Natural killer cell (primary cell): Measurements from ENCODE around the gene CACNA2D4. TPM values are rescaled to one million over a fixed set of nuclear protein-coding genes. Genes with fewer than 3 reads are reported as not detected.

ENCODE experiments used
- ATAC-seq, 3 donors: fragments of 150-1000 bp in 2 of 3; fragments of 200-7000 bp in 1 of 3; cut with Tn5 transposase; 1 replicate in 1 of 3; 2 replicates in 2 of 3; pipeline ENCODE4 v1.10.0; 2021; ENCODE audit warnings: mild to moderate bottlenecking in 2 of 3, moderate library complexity in 2 of 3
- DNase-seq, 2 donors: peaks; one replicate each; pipeline versions ENCODE4 v3.0.0 to v3.0.0-alpha.2; 2013 to 2021; ENCODE audit warnings: mixed read lengths in 1 of 2
- H3K27ac ChIP-seq: one replicate; pipeline ENCODE4 v1.5.1; 2013; ENCODE audit warnings: mild to moderate bottlenecking, low read length
- H3K27me3 ChIP-seq: one replicate; pipeline ENCODE4 v1.6.1; 2013; ENCODE audit warnings: low read length; ENCODE audit not compliant: control insufficient read depth, insufficient read depth
- H3K36me3 ChIP-seq: one replicate; pipeline ENCODE4 v1.6.1; 2013; ENCODE audit warnings: low read length; ENCODE audit not compliant: control insufficient read depth, insufficient read depth
- H3K4me1 ChIP-seq: one replicate; pipeline ENCODE4 v1.6.1; 2013; ENCODE audit warnings: low read length; ENCODE audit not compliant: control insufficient read depth, insufficient read depth
- H3K4me3 ChIP-seq: one replicate; pipeline ENCODE4 v1.5.1; 2013; ENCODE audit warnings: low read length
- H3K9me3 ChIP-seq: one replicate; pipeline ENCODE4 v1.6.1; 2013; ENCODE audit warnings: low read length; ENCODE audit not compliant: control insufficient read depth, insufficient read depth
- H3K27ac Mint-ChIP-seq, 2 donors: one replicate each; pipeline ENCODE4 v1.8.0; 2022; ENCODE audit warnings: mild to moderate bottlenecking in 2 of 2, mixed read lengths in 2 of 2, moderate library complexity in 1 of 2
- H3K27me3 Mint-ChIP-seq, 2 donors: one replicate each; pipeline ENCODE4 v1.8.0; 2022; ENCODE audit warnings: low read depth in 2 of 2, mixed read lengths in 2 of 2
- H3K36me3 Mint-ChIP-seq: one replicate; pipeline ENCODE4 v1.8.0; 2022; ENCODE audit warnings: mixed read lengths
- H3K4me1 Mint-ChIP-seq, 2 donors: one replicate each; pipeline ENCODE4 v1.8.0; 2022; ENCODE audit warnings: mixed read lengths in 2 of 2
- H3K4me3 Mint-ChIP-seq: one replicate; pipeline ENCODE4 v1.8.0; 2022; ENCODE audit warnings: mild to moderate bottlenecking, moderate library complexity, mixed read lengths
- H3K9me3 Mint-ChIP-seq, 2 donors: one replicate each; pipeline ENCODE4 v1.8.0; 2022; ENCODE audit warnings: mixed read lengths in 2 of 2
- CTCF ChIP-seq: fragments of 200-600 bp; IDR thresholded peaks from one replicate; pipeline ENCODE4 v1.8.0; 2022; ENCODE audit warnings: antibody characterized with exemption
- WGBS: methylation state at CpG from one replicate; pipeline ENCODE4 v1.1.7; 2013; ENCODE audit warnings: missing lambda C conversion rate; ENCODE audit not compliant: insufficient coverage; 5-methylcytosine and 5-hydroxymethylcytosine counted together
- intact Hi-C: fragments of 100-400 bp; cut with micrococcal nuclease; formaldehyde crosslinking; loops from one replicate; pipeline ENCODE4 v1.14.2; 2022
- total RNA-seq, 4 donors: library from RNA; stranded (reverse); fragments of 120-200 nt in 1 of 4; gene quantifications; one replicate each; pipeline versions ENCODE4 v1.2.3 to v1.2.4, GENCODE V29; 2013 to 2022

Gene CACNA2D4
- total RNA-seq, 3 donors from 2014 or later (not counting 1 experiment from before 2014, with no cell fraction given): 26.5 to 49.6 (median 34.9) TPM

- Mint-ChIP-seq H3K9me3 (no peaks in the 10 kb centered on the region), H3K27me3 (peaks cover 17 to 18% of the 10 kb centered on the region in 2 donors), H3K4me3 (no peak overlapping the region), H3K27ac (no peak overlapping the region), H3K4me1 (peaks cover 0 to 4% of the 10 kb centered on the region in 2 donors), H3K36me3 (no peaks in the 10 kb centered on the region)
- no peak for TF ChIP-seq CTCF
- H3K36me3 ChIP-seq: no peaks in the 10 kb centered on the region
- H3K4me3 ChIP-seq: no peak overlapping the region
- no peaks in the 10 kb centered on the region for H3K9me3 ChIP-seq
- H3K4me1 ChIP-seq: no peaks in the 10 kb centered on the region
- no peak for DNase-seq
- no peak for ATAC-seq
- H3K27ac ChIP-seq: no peak overlapping the region
- H3K27me3 ChIP-seq: peaks cover 6% of the 10 kb centered on the region
- 87% methylated on average over 34 of the region's 34 CpGs for WGBS
- intact Hi-C loops: no loop called here
Measured at GRCh38 chr12:1834186-1834925, 84.1 kb downstream of the CACNA2D4 start.

- ATAC-seq (no peak), DNase-seq (no peak)
- Histone ChIP-seq H3K4me3 (no peak overlapping the region), H3K27ac (no peak overlapping the region), H3K27me3 (peaks cover 6% of the 10 kb centered on the region), H3K9me3 (no peaks in the 10 kb centered on the region), H3K36me3 (no peaks in the 10 kb centered on the region), H3K4me1 (no peaks in the 10 kb centered on the region)
- Mint-ChIP-seq H3K9me3 (no peaks in the 10 kb centered on the region), H3K27ac (no peak overlapping the region), H3K27me3 (peaks cover 18 to 19% of the 10 kb centered on the region in 2 donors), H3K36me3 (no peaks in the 10 kb centered on the region), H3K4me3 (no peak overlapping the region), H3K4me1 (peaks cover 0 to 4% of the 10 kb centered on the region in 2 donors)
- intact Hi-C loops: no loop called here
- 88% methylated on average over 9 of the region's 10 CpGs for WGBS
- no peak for TF ChIP-seq CTCF
Measured at GRCh38 chr12:1833596-1834028, 84.8 kb downstream of the CACNA2D4 start.

GRCh38 chr12:1832801-1833595 is 85.5 kb downstream of the CACNA2D4 start:
- 84% methylated on average over 17 of the region's 17 CpGs for WGBS
- H3K36me3 Mint-ChIP-seq: no peaks in the 10 kb centered on the region
- TF ChIP-seq CTCF: no peak

More at GRCh38 chr12:1832801-1833595, 85.5 kb downstream of the CACNA2D4 start:
- H3K36me3 ChIP-seq: no peaks in the 10 kb centered on the region
- Mint-ChIP-seq H3K4me3 (no peak overlapping the region), H3K27ac (no peak overlapping the region), H3K4me1 (peaks cover 0 to 4% of the 10 kb centered on the region in 2 donors), H3K9me3 (no peaks in the 10 kb centered on the region), H3K27me3 (peaks cover 18% of the 10 kb centered on the region in 2 donors)
- no peak overlapping the region for H3K27ac ChIP-seq
- ATAC-seq: no peak
- no peaks in the 10 kb centered on the region for H3K9me3 ChIP-seq
- H3K4me3 ChIP-seq: no peak overlapping the region
- peaks cover 6% of the 10 kb centered on the region for H3K27me3 ChIP-seq
- no peaks in the 10 kb centered on the region for H3K4me1 ChIP-seq
- DNase-seq: no peak
- intact Hi-C loops: no loop called here
